OCI-LY3 (cell line): ENCODE measurements around the gene C4orf36.

Experiments
- H2AFZ ChIP-seq: fragments of 200-600, 300-600 bp; shearing (Covaris generic); 2 replicates; pipeline ENCODE4 v1.6.0; 2014; ENCODE audit warnings: antibody characterized with exemption, low read depth, low read length
- H3K27ac ChIP-seq: fragments of 200-600, 300-600 bp; sonication (generic); 2 replicates; pipeline ENCODE4 v1.5.1; 2014; ENCODE audit warnings: mild to moderate bottlenecking, low read length, moderate library complexity, mixed read lengths
- H3K27me3 ChIP-seq: fragments of 200-600, 300-600 bp; sonication (generic); 2 replicates; pipeline ENCODE4 v1.6.1; 2014; ENCODE audit warnings: low read depth, low read length, mixed read lengths
- H3K36me3 ChIP-seq: fragments of 200-600, 300-600 bp; sonication (generic); replicated peaks from 2 replicates; pipeline ENCODE3; 2014; ENCODE audit warnings: low read depth, low read length, mixed read lengths
- H3K4me1 ChIP-seq: fragments of 300-600, 200-600 bp; sonication (generic); 2 replicates; pipeline ENCODE4 v1.6.1; 2014; ENCODE audit warnings: low read length, mixed read lengths
- H3K4me2 ChIP-seq: fragments of 200-600, 300-600 bp; sonication (generic); 2 replicates; pipeline ENCODE4 v1.6.1; 2014; ENCODE audit warnings: low read length, mixed read lengths
- H3K4me3 ChIP-seq: fragments of 300-600, 200-600 bp; sonication (generic); 2 replicates; pipeline ENCODE4 v1.5.1; 2014; ENCODE audit warnings: antibody characterized with exemption, mild to moderate bottlenecking, low read length, moderate library complexity
- H3K79me2 ChIP-seq: fragments of 300-600, 200-600 bp; shearing (Covaris generic); 2 replicates; pipeline ENCODE4 v1.6.1; 2014; ENCODE audit warnings: mild to moderate bottlenecking, low read length, mixed read lengths
- H3K9ac ChIP-seq: fragments of 300-600, 200-600 bp; shearing (Covaris generic); 2 replicates; pipeline ENCODE4 v1.6.0; 2014; ENCODE audit warnings: mild to moderate bottlenecking, low read length, moderate library complexity
- H3K9me3 ChIP-seq: fragments of 200-600, 300-600 bp; shearing (Covaris generic); 2 replicates; pipeline ENCODE4 v1.6.1; 2014; ENCODE audit warnings: low read length, mixed read lengths; ENCODE audit not compliant: insufficient read depth
- H4K20me1 ChIP-seq: fragments of 200-600, 300-600 bp; sonication (generic); 2 replicates; pipeline ENCODE4 v1.6.1; 2016; ENCODE audit warnings: low read length, mixed read lengths; ENCODE audit not compliant: insufficient read depth
- EZH2phosphoT487 ChIP-seq: fragments of 200-600 bp; shearing (Covaris generic); IDR thresholded peaks from 2 replicates; pipeline ENCODE4 v1.6.1; 2018; ENCODE audit warnings: antibody characterized with exemption, mixed run types, low read depth
- TF ChIP-seq, protein P1 (sequence below): fragments of 200-600, 300-600 bp; sonication (generic); IDR thresholded peaks from 2 replicates; pipeline ENCODE4 v1.5.1; 2014; ENCODE audit warnings: antibody characterized with exemption, low read length, low read depth

Gene C4orf36

GRCh38 chr4:86894455-86894854 is 2.2 kb upstream of the C4orf36 start:
- Histone ChIP-seq H3K4me3 (no peak overlapping the region), H3K9me3 (no peaks in the 10 kb centered on the region), H3K9ac (no peak overlapping the region), H3K4me2 (no peak overlapping the region), H4K20me1 (no peaks in the 10 kb centered on the region), H3K79me2 (no peaks in the 10 kb centered on the region), H2AFZ (no peak overlapping the region), H3K27me3 (no peaks in the 10 kb centered on the region), H3K27ac (no peak overlapping the region), H3K36me3 (no peaks in the 10 kb centered on the region), H3K4me1 (peaks cover 8% of the 10 kb centered on the region)
- TF ChIP-seq EZH2phosphoT487: no peak
- TF ChIP-seq, protein P1, sequence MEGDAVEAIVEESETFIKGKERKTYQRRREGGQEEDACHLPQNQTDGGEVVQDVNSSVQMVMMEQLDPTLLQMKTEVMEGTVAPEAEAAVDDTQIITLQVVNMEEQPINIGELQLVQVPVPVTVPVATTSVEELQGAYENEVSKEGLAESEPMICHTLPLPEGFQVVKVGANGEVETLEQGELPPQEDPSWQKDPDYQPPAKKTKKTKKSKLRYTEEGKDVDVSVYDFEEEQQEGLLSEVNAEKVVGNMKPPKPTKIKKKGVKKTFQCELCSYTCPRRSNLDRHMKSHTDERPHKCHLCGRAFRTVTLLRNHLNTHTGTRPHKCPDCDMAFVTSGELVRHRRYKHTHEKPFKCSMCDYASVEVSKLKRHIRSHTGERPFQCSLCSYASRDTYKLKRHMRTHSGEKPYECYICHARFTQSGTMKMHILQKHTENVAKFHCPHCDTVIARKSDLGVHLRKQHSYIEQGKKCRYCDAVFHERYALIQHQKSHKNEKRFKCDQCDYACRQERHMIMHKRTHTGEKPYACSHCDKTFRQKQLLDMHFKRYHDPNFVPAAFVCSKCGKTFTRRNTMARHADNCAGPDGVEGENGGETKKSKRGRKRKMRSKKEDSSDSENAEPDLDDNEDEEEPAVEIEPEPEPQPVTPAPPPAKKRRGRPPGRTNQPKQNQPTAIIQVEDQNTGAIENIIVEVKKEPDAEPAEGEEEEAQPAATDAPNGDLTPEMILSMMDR: no peak

DNA sequence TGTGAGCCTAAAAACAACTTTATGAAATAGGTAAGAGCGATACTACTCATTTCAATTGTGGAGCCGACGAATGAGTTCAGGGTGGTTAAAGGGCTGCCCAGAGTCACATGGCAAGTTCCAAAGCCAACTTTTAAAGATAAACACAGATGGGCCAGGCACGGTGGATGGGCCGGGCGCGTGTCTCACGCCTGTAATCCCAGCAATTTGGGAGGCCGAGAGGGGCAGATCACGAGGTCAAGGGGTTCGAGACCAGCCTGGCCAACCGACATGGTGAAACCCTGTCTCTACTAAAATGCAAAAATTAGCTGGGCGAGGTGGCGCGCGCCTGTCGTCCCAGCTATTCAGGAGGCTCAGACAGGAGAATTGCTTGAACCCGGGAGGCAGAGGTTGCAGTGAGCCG is 914 bp upstream of the C4orf36 start:
- Histone ChIP-seq H4K20me1 (no peaks in the 10 kb centered on the region), H3K27me3 (no peaks in the 10 kb centered on the region), H3K4me3 (no peak overlapping the region), H3K4me1 (peaks cover 8% of the 10 kb centered on the region), H3K9ac (no peak overlapping the region), H3K79me2 (no peaks in the 10 kb centered on the region), H2AFZ (no peak overlapping the region), H3K9me3 (no peaks in the 10 kb centered on the region), H3K4me2 (0 out of 2 replicates have a peak overlapping the region, but pooled peaks have one; percentile 84), H3K36me3 (no peaks in the 10 kb centered on the region), H3K27ac (no peak overlapping the region)
- no peak for TF ChIP-seq EZH2phosphoT487
- TF ChIP-seq, protein P1: no peak

DNA sequence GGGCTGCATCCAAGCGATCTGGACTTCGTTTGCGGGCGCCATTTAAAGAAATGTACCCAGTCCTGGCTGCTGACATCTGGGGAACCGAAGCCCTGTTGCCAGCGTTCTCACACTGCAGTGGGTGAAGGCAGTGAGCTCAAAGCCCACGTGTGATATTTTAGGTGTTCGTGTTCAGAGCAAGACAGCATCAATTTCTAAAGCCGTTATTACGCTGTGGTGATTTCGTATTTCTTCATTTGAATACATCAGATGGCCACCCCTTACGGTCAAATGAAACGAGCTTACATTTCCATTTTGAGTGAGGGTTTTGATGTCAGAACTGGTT is 376 bp upstream of the C4orf36 start:
- Histone ChIP-seq H2AFZ (peak overlapping the region; percentile 76), H3K4me1 (peaks cover 8% of the 10 kb centered on the region), H3K9ac (peak overlapping the region; percentile 74), H4K20me1 (no peaks in the 10 kb centered on the region), H3K4me3 (peak overlapping the region; percentile 83), H3K27ac (no peak overlapping the region), H3K27me3 (no peaks in the 10 kb centered on the region), H3K4me2 (peak overlapping the region; percentile 84), H3K79me2 (no peaks in the 10 kb centered on the region), H3K9me3 (no peaks in the 10 kb centered on the region), H3K36me3 (no peaks in the 10 kb centered on the region)
- TF ChIP-seq, protein P1: no peak
- no peak for TF ChIP-seq EZH2phosphoT487

DNA sequence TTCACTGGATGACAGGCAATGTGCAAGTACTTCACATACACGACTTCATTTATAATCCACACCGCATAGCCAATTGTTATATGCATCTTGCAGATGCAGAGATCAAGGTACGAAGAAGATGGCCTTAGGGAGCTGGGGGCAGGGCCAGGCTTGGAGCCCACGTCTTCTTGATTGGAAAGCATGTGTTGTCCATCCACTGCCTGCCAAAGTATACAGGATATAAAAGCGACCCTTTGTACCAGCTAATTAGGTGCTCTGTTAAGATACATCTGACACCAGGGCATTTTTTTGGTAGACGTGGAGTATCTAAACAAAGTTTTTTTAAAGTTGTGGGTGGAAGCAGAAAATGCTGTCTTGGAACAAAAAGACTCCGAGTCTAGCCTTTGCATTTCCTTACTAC is 1.4 kb downstream of the C4orf36 start:
- no peaks in the 10 kb centered on the region for H3K27me3 ChIP-seq
- 0 out of 2 replicates have a peak overlapping the region, but pooled peaks have one; percentile 84 for H3K4me2 ChIP-seq
- H3K36me3 ChIP-seq: no peaks in the 10 kb centered on the region
- H4K20me1 ChIP-seq: no peaks in the 10 kb centered on the region
- peaks cover 8% of the 10 kb centered on the region for H3K4me1 ChIP-seq
- H3K4me3 ChIP-seq: no peak overlapping the region
- TF ChIP-seq, protein P1: no peak
- no peak for TF ChIP-seq EZH2phosphoT487
- no peak overlapping the region for H3K27ac ChIP-seq
- H3K9me3 ChIP-seq: no peaks in the 10 kb centered on the region
- H2AFZ ChIP-seq: no peak overlapping the region
- H3K79me2 ChIP-seq: no peaks in the 10 kb centered on the region
- no peak overlapping the region for H3K9ac ChIP-seq
